HepG2 (cell line): ENCODE data around the gene INHBE. TPM values are rescaled to one million over a fixed set of nuclear protein-coding genes. Genes with fewer than 3 reads are reported as not detected.

Experiments
- AGO2 ChIP-seq: fragments of 200-400 bp; formaldehyde crosslinking; optimal IDR thresholded peaks from 2 replicates; pipeline ENCODE3; 2017; ENCODE audit warnings: mild to moderate bottlenecking, low read depth, low read length, moderate library complexity
- ATF1 ChIP-seq: IDR thresholded peaks from 2 replicates; pipeline ENCODE4 v1.6.1; 2016; ENCODE audit warnings: mild to moderate bottlenecking, control low read depth
- ESRRA ChIP-seq: sonication (generic); formaldehyde crosslinking; IDR thresholded peaks from 2 replicates; pipeline ENCODE4 v1.5.1; 2020; ENCODE audit warnings: mild to moderate bottlenecking, low read depth, missing genetic modification reagents
- ETV6 ChIP-seq: sonication (generic); formaldehyde crosslinking; conservative IDR thresholded peaks from 2 replicates; pipeline ENCODE4 v1.4.0; 2020; ENCODE audit warnings: missing genetic modification reagents
- HOXA7 ChIP-seq: sonication (generic); formaldehyde crosslinking; IDR thresholded peaks from 2 replicates; pipeline ENCODE4 v1.8.1; 2022; ENCODE audit warnings: mild to moderate bottlenecking, missing genetic modification reagents, moderate library complexity
- MLLT10 ChIP-seq: sonication (generic); formaldehyde crosslinking; IDR thresholded peaks from 2 replicates; pipeline ENCODE4 v1.4.0; 2020; ENCODE audit warnings: missing genetic modification reagents
- MTA1 ChIP-seq: sonication (generic); formaldehyde crosslinking; IDR thresholded peaks from 2 replicates; pipeline ENCODE4 v1.4.0; 2020; ENCODE audit warnings: missing genetic modification reagents, mild to moderate bottlenecking, borderline replicate concordance
- SAFB2 ChIP-seq: sonication (generic); formaldehyde crosslinking; IDR thresholded peaks from 2 replicates; pipeline ENCODE4 v1.5.1; 2020; ENCODE audit warnings: missing genetic modification reagents, low read depth, mild to moderate bottlenecking, borderline replicate concordance
- SIN3B ChIP-seq: fragments of 150-350 bp; IDR thresholded peaks from 2 replicates; pipeline ENCODE4 v1.6.1; 2014; ENCODE audit warnings: low read length
- ZBTB3 ChIP-seq: sonication (generic); formaldehyde crosslinking; IDR thresholded peaks from 2 replicates; pipeline ENCODE4 v1.4.0; 2020; ENCODE audit warnings: low read depth, mild to moderate bottlenecking, moderate library complexity, missing genetic modification reagents, borderline replicate concordance
- ZNF282 ChIP-seq: fragments of 450-650 bp; IDR thresholded peaks from 2 replicates; pipeline ENCODE4 v1.6.1; 2018; ENCODE audit not compliant: partially characterized antibody
- ZNF556 ChIP-seq: sonication (generic); formaldehyde crosslinking; IDR thresholded peaks from 2 replicates; pipeline ENCODE4 v1.4.0; 2020; ENCODE audit warnings: mild to moderate bottlenecking, missing genetic modification reagents, borderline replicate concordance
- ZNF572 ChIP-seq: sonication (generic); formaldehyde crosslinking; IDR thresholded peaks from 2 replicates; pipeline ENCODE4 v1.5.1; 2020; ENCODE audit warnings: mild to moderate bottlenecking, missing genetic modification reagents
- ZNF816 ChIP-seq: sonication (generic); formaldehyde crosslinking; IDR thresholded peaks from 2 replicates; pipeline ENCODE4 v1.8.0; 2022; ENCODE audit warnings: missing genetic modification reagents, mild to moderate bottlenecking, borderline replicate concordance
- polyA plus RNA-seq, 8 experiments: library from polyadenylated mRNA; depleted of rRNA in 3 of 8; stranded (reverse) in 7 of 8; unstranded in 1 of 8; fragments of >200 nt; fragmentation: Illumina TruSeq in 4 of 8; extraction: Trizol in 4 of 8; gene quantifications; 2 replicates each; pipeline versions ENCODE4 v1.2.1 to v1.2.3, GENCODE V29; 2011 to 2016; ENCODE audit warnings: low read depth in 4 of 8, missing spikeins in 1 of 8, mixed read lengths in 1 of 8; ENCODE audit not compliant: insufficient read depth in 1 of 8
- total RNA-seq, 5 experiments: library from RNA; depleted of rRNA; stranded (reverse); fragments of >200 nt; fragmentation: Illumina TruSeq; extraction: Trizol; gene quantifications; 2 replicates each; pipeline ENCODE4 v1.2.3, GENCODE V29; 2016; ENCODE audit warnings: low read depth in 1 of 5
- TF ChIP-seq, protein P1 (sequence below): sonication (generic); formaldehyde crosslinking; IDR thresholded peaks from one replicate; pipeline ENCODE4 v1.5.1; 2020; ENCODE audit warnings: mild to moderate bottlenecking, missing genetic modification reagents; ENCODE audit errors: not compliant biosample characterization
- TF ChIP-seq, protein P2 (sequence below): sonication (generic); formaldehyde crosslinking; IDR thresholded peaks from 2 replicates; pipeline ENCODE4; 2020; ENCODE audit warnings: missing genetic modification reagents, mild to moderate bottlenecking, borderline replicate concordance
- TF ChIP-seq, protein P3 (sequence below): sonication (generic); formaldehyde crosslinking; IDR thresholded peaks from 2 replicates; pipeline ENCODE4 v1.5.1; 2020; ENCODE audit warnings: missing genetic modification reagents, mild to moderate bottlenecking, borderline replicate concordance

The INHBE gene
- total and polyA plus RNA-seq, 2 of the 13 experiments (the other 11 are each of a cell fraction or from before 2014, with no cell fraction given) = 17.0 to 32.0 TPM

DNA sequence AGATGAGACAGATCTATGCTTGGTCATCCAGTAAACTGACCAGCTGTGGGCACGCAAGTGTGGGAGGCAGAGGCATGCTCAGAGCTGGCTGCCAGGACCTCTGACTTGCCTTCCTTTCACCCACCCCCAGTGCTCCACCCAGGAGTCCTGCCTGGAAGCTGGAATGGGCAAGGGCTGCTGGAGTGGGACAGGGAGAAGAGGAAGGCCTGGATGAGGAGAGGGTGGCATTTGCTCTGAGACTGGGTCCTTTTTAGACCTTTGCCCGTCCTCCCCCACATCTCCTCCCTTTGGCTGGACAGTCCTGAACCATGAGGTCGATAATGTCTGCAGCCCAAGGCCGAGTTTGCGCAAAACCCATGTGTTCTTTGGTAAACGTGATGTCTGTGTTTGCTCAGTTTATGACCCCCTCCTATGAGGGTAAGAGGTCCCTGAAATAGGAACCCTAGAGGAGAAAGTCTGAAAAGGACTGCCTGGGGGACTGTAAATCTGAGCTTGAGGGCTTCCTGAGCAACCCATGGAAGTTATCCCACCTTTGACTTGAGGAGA is 3.8 kb upstream of the INHBE start (continued):
- TF ChIP-seq, protein P1, sequence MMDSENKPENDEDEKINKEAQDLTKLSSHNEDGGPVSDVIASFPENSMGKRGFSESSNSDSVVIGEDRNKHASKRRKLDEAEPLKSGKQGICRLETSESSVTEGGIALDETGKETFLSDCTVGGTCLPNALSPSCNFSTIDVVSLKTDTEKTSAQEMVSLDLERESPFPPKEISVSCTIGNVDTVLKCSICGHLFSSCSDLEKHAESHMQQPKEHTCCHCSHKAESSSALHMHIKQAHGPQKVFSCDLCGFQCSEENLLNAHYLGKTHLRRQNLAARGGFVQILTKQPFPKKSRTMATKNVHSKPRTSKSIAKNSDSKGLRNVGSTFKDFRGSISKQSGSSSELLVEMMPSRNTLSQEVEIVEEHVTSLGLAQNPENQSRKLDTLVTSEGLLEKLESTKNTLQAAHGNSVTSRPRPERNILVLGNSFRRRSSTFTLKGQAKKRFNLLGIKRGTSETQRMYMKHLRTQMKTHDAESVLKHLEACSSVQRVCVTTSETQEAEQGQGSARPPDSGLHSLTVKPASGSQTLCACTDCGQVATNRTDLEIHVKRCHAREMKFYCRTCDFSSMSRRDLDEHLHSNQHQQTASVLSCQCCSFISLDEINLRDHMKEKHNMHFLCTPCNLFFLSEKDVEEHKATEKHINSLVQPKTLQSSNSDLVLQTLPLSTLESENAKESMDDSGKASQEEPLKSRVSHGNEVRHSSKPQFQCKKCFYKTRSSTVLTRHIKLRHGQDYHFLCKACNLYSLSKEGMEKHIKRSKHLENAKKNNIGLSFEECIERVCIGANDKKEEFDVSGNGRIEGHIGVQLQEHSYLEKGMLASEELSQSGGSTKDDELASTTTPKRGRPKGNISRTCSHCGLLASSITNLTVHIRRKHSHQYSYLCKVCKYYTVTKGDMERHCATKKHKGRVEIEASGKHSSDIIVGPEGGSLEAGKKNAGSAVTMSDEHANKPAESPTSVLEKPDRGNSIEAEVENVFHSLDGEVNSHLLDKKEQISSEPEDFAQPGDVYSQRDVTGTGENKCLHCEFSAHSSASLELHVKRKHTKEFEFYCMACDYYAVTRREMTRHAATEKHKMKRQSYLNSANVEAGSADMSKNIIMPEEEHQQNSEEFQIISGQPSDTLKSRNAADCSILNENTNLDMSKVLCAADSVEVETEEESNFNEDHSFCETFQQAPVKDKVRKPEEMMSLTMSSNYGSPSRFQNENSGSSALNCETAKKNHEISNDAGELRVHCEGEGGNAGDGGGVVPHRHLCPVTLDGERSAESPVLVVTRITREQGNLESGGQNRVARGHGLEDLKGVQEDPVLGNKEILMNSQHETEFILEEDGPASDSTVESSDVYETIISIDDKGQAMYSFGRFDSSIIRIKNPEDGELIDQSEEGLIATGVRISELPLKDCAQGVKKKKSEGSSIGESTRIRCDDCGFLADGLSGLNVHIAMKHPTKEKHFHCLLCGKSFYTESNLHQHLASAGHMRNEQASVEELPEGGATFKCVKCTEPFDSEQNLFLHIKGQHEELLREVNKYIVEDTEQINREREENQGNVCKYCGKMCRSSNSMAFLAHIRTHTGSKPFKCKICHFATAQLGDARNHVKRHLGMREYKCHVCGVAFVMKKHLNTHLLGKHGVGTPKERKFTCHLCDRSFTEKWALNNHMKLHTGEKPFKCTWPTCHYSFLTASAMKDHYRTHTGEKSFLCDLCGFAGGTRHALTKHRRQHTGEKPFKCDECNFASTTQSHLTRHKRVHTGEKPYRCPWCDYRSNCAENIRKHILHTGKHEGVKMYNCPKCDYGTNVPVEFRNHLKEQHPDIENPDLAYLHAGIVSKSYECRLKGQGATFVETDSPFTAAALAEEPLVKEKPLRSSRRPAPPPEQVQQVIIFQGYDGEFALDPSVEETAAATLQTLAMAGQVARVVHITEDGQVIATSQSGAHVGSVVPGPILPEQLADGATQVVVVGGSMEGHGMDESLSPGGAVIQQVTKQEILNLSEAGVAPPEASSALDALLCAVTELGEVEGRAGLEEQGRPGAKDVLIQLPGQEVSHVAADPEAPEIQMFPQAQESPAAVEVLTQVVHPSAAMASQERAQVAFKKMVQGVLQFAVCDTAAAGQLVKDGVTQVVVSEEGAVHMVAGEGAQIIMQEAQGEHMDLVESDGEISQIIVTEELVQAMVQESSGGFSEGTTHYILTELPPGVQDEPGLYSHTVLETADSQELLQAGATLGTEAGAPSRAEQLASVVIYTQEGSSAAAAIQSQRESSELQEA = peak; percentile 32
- no peak for TF ChIP-seq AGO2
- TF ChIP-seq, protein P2, sequence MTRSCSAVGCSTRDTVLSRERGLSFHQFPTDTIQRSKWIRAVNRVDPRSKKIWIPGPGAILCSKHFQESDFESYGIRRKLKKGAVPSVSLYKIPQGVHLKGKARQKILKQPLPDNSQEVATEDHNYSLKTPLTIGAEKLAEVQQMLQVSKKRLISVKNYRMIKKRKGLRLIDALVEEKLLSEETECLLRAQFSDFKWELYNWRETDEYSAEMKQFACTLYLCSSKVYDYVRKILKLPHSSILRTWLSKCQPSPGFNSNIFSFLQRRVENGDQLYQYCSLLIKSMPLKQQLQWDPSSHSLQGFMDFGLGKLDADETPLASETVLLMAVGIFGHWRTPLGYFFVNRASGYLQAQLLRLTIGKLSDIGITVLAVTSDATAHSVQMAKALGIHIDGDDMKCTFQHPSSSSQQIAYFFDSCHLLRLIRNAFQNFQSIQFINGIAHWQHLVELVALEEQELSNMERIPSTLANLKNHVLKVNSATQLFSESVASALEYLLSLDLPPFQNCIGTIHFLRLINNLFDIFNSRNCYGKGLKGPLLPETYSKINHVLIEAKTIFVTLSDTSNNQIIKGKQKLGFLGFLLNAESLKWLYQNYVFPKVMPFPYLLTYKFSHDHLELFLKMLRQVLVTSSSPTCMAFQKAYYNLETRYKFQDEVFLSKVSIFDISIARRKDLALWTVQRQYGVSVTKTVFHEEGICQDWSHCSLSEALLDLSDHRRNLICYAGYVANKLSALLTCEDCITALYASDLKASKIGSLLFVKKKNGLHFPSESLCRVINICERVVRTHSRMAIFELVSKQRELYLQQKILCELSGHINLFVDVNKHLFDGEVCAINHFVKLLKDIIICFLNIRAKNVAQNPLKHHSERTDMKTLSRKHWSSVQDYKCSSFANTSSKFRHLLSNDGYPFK (CRISPR knock-in tag) = peak; percentile 45; the same call in 1 of the 2 replicates
- TF ChIP-seq ZNF282 = no peak
- peak; percentile 78; the same call in 1 of the 2 replicates for TF ChIP-seq ZNF572 (CRISPR knock-in tag)
- no peak for TF ChIP-seq HOXA7 (CRISPR knock-in tag)
- TF ChIP-seq ETV6 = peak; percentile 85; the same call in 1 of the 2 replicates
- TF ChIP-seq ESRRA (CRISPR knock-in tag) = peak; percentile 93
- peak; percentile 53; the same call in 1 of the 2 replicates for TF ChIP-seq ZNF816
- no peak for TF ChIP-seq SAFB2
- no peak for TF ChIP-seq SIN3B
- no peak for TF ChIP-seq MLLT10
- TF ChIP-seq, protein P3, sequence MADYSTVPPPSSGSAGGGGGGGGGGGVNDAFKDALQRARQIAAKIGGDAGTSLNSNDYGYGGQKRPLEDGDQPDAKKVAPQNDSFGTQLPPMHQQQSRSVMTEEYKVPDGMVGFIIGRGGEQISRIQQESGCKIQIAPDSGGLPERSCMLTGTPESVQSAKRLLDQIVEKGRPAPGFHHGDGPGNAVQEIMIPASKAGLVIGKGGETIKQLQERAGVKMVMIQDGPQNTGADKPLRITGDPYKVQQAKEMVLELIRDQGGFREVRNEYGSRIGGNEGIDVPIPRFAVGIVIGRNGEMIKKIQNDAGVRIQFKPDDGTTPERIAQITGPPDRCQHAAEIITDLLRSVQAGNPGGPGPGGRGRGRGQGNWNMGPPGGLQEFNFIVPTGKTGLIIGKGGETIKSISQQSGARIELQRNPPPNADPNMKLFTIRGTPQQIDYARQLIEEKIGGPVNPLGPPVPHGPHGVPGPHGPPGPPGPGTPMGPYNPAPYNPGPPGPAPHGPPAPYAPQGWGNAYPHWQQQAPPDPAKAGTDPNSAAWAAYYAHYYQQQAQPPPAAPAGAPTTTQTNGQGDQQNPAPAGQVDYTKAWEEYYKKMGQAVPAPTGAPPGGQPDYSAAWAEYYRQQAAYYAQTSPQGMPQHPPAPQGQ (CRISPR knock-in tag) = no peak; the same call in 1 of the 2 replicates
- TF ChIP-seq ZNF556 (CRISPR knock-in tag) = peak; percentile 99
- peak; percentile 87; the same call in 1 of the 2 replicates for TF ChIP-seq ZBTB3
- TF ChIP-seq ATF1 = peak; percentile 74
- peak; percentile 99 for TF ChIP-seq MTA1
